ENCODE measurements around the gene IRAG1. TPM values are rescaled to one million over a fixed set of nuclear protein-coding genes. Genes with fewer than 3 reads are reported as not detected.

Gene IRAG1
- total RNA-seq, 1 donor from 2014 or later: 5.2 TPM

- TF ChIP-seq EZH2 (IDR thresholded peaks at IDR 0.05): no peak
- TF ChIP-seq EZH2phosphoT487 (IDR thresholded peaks at IDR 0.05): no peak
- no peak for TF ChIP-seq CTCF (IDR thresholded peaks at IDR 0.05)
- no peak overlapping the region for H3K4me3 ChIP-seq
- no peaks in the 10 kb centered on the region for H4K20me1 ChIP-seq (ENCODE audit: low read depth)
- H3K4me2 ChIP-seq: peak overlapping the region; percentile 88
- no peak overlapping the region for H3K9ac ChIP-seq
- Mint-ChIP-seq H3K4me3 (peak overlapping the region; percentile 14), H3K27ac (no peak overlapping the region), H3K9me3 (peaks cover 10% of the 10 kb centered on the region), H3K4me1 (peaks cover 10% of the 10 kb centered on the region), H3K27me3 (ENCODE audit: insufficient read depth, low read depth) (peaks cover 2% of the 10 kb centered on the region), H3K36me3 (no peaks in the 10 kb centered on the region)
- no peaks in the 10 kb centered on the region for H3K36me3 ChIP-seq
- H3K9me3 ChIP-seq (ENCODE audit: low read depth): no peaks in the 10 kb centered on the region
- no peaks in the 10 kb centered on the region for H3K27me3 ChIP-seq
- no peak overlapping the region for H2AFZ ChIP-seq (replicated peaks)
- H3K4me1 ChIP-seq: no peaks in the 10 kb centered on the region
- no peaks in the 10 kb centered on the region for H3K79me2 ChIP-seq (ENCODE audit: low read depth)
- no peak for DNase-seq (ENCODE audit: low spot score)
- H3F3A ChIP-seq (ENCODE audit: low read depth): no peaks in the 10 kb centered on the region
- H3K27ac ChIP-seq: no peak overlapping the region
Measured at GRCh38 chr11:10728154-10728553, 34.6 kb upstream of the IRAG1 start.

- Mint-ChIP-seq H3K4me3 (no peak overlapping the region), H3K4me1 (peaks cover 10% of the 10 kb centered on the region), H3K27ac (no peak overlapping the region), H3K27me3 (ENCODE audit: insufficient read depth, low read depth) (peaks cover 2% of the 10 kb centered on the region), H3K36me3 (no peaks in the 10 kb centered on the region), H3K9me3 (peaks cover 10% of the 10 kb centered on the region)
- H3K4me1 ChIP-seq: no peaks in the 10 kb centered on the region
- H3K4me3 ChIP-seq: no peak overlapping the region
- H3K79me2 ChIP-seq (ENCODE audit: low read depth): no peaks in the 10 kb centered on the region
- H4K20me1 ChIP-seq (ENCODE audit: low read depth): no peaks in the 10 kb centered on the region
- H3F3A ChIP-seq (ENCODE audit: low read depth): no peaks in the 10 kb centered on the region
- no peak for TF ChIP-seq EZH2phosphoT487 (IDR thresholded peaks at IDR 0.05)
- no peak for TF ChIP-seq CTCF (IDR thresholded peaks at IDR 0.05)
- no peak for TF ChIP-seq EZH2 (IDR thresholded peaks at IDR 0.05)
- no peak overlapping the region for H2AFZ ChIP-seq (replicated peaks)
- H3K36me3 ChIP-seq: no peaks in the 10 kb centered on the region
- H3K27me3 ChIP-seq: no peaks in the 10 kb centered on the region
- DNase-seq (ENCODE audit: low spot score): no peak
- no peaks in the 10 kb centered on the region for H3K9me3 ChIP-seq (ENCODE audit: low read depth)
- no peak overlapping the region for H3K9ac ChIP-seq
- no peak overlapping the region for H3K27ac ChIP-seq
- no peak overlapping the region for H3K4me2 ChIP-seq
Measured at GRCh38 chr11:10727146-10727851, 33.7 kb upstream of the IRAG1 start.

- H3K9ac ChIP-seq: no peak overlapping the region
- H3K27me3 Mint-ChIP-seq (ENCODE audit: insufficient read depth, low read depth): peaks cover 2% of the 10 kb centered on the region
- H3F3A ChIP-seq (ENCODE audit: low read depth): no peaks in the 10 kb centered on the region
- no peaks in the 10 kb centered on the region for H3K27me3 ChIP-seq
- no peak overlapping the region for H3K4me3 ChIP-seq
- no peak overlapping the region for H3K4me3 Mint-ChIP-seq
- no peak for DNase-seq (ENCODE audit: low spot score)
- no peak overlapping the region for H2AFZ ChIP-seq (replicated peaks)
- no peak overlapping the region for H3K27ac Mint-ChIP-seq
- H3K4me1 Mint-ChIP-seq: peaks cover 10% of the 10 kb centered on the region
- no peaks in the 10 kb centered on the region for H3K9me3 ChIP-seq (ENCODE audit: low read depth)
- no peaks in the 10 kb centered on the region for H3K36me3 ChIP-seq
- no peaks in the 10 kb centered on the region for H4K20me1 ChIP-seq (ENCODE audit: low read depth)
- H3K79me2 ChIP-seq (ENCODE audit: low read depth): no peaks in the 10 kb centered on the region
- H3K4me2 ChIP-seq: no peak overlapping the region
- H3K36me3 Mint-ChIP-seq: no peaks in the 10 kb centered on the region
- no peak overlapping the region for H3K27ac ChIP-seq
- no peak for TF ChIP-seq EZH2phosphoT487 (IDR thresholded peaks at IDR 0.05)
- H3K4me1 ChIP-seq: no peaks in the 10 kb centered on the region
- no peaks in the 10 kb centered on the region for H3K9me3 Mint-ChIP-seq
Measured at GRCh38 chr11:10725907-10726253, 32.3 kb upstream of the IRAG1 start.

GRCh38 chr11:10725114-10725906, 31.8 kb upstream of the IRAG1 start:
- Histone ChIP-seq H3K4me3 (no peak overlapping the region), H3K4me2 (no peak overlapping the region), H3K27ac (no peak overlapping the region), H3K27me3 (no peaks in the 10 kb centered on the region), H3K9me3 (ENCODE audit: low read depth) (no peaks in the 10 kb centered on the region), H3F3A (ENCODE audit: low read depth) (no peaks in the 10 kb centered on the region), H3K9ac (no peak overlapping the region), H3K79me2 (ENCODE audit: low read depth) (no peaks in the 10 kb centered on the region), H3K36me3 (no peaks in the 10 kb centered on the region), H4K20me1 (ENCODE audit: low read depth) (no peaks in the 10 kb centered on the region), H3K4me1 (no peaks in the 10 kb centered on the region), H2AFZ (replicated peaks) (no peak overlapping the region)
- no peak for DNase-seq (ENCODE audit: low spot score)
- no peaks in the 10 kb centered on the region for H3K9me3 Mint-ChIP-seq
- no peaks in the 10 kb centered on the region for H3K36me3 Mint-ChIP-seq
- peaks cover 2% of the 10 kb centered on the region for H3K27me3 Mint-ChIP-seq (ENCODE audit: insufficient read depth, low read depth)
- peaks cover 10% of the 10 kb centered on the region for H3K4me1 Mint-ChIP-seq
- H3K27ac Mint-ChIP-seq: no peak overlapping the region
- no peak for TF ChIP-seq EZH2phosphoT487 (IDR thresholded peaks at IDR 0.05)
- no peak for TF ChIP-seq CTCF (IDR thresholded peaks at IDR 0.05)
- no peak for TF ChIP-seq EZH2 (IDR thresholded peaks at IDR 0.05)
- no peak overlapping the region for H3K4me3 Mint-ChIP-seq
